ENCODE data around the gene NCK2. TPM values are rescaled to one million over a fixed set of nuclear protein-coding genes. Genes with fewer than 3 reads are reported as not detected.

Gene NCK2
- total and polyA plus RNA-seq, 7 donors = 26.5 to 111 (median 40.1) TPM

DNA sequence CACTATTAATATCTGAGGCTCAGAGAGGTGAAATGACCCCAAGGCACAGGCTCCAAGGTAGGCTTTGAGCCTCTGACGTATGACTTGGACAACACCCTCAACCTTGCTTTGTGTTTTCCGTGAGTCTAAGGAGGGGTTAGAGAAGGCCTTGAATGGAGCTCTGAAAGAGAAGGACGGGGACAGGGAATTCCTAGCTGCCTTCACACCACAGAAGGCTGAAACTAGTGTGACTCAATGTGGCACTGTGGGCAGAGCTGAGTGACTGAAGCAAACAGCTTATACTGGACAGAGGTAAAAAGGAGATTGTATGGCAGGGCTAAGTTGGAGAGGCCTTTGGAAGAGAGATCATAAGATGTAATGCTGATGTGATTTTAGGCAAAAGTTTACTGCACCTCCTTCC lies 3.5 kb upstream of the NCK2 start:
- Histone ChIP-seq H3K4me3 (no peak overlapping the region), H3K9me3 (no peaks in the 10 kb centered on the region), H3K27me3 (ENCODE audit: insufficient read depth in 3 of 3, low read length in 2 of 3) (peaks cover 0 to 2% (median 0%) of the 10 kb centered on the region in 3 donors), H3K27ac (no peak overlapping the region), H3K36me3 (ENCODE audit: insufficient read depth in 1 of 2, low read depth in 1 of 2) (no peaks in the 10 kb centered on the region), H3K4me1 (peaks cover 5% of the 10 kb centered on the region)
- no peak for ATAC-seq
- WGBS, 3 donors = 84 to 91% (median 85%) methylated on average over 3 of the region's 3 CpGs
- intact Hi-C loops (cut with DNase I) = loop anchor here in 1 of 2 donors (10.0 kb wide), 3 partner anchors 166 to 366 kb away; no protein-coding TSS in a partner anchor
- no peak for TF ChIP-seq CTCF (IDR thresholded peaks at IDR 0.05)
- no peak for DNase-seq

DNA sequence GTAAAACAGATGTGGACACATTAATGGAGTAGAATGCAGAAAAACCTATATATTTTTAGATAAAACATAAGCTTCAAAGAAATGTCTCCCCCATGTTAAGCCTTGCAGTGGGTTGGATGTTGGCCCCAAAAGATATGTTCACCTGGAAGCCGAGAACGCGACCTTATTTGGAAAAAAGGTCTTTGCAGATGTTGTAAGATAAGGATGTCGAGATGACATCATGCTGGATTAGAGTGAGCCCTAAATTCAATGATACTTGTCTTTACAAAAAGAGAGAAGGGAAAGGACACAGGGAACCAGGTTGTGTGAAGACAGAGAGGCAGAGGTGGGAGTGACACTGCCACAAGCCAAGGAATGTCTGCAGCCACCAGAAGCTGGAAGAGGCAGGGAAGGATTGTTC lies 3.1 kb upstream of the NCK2 start:
- WGBS, 3 donors = 98 to 100% (median 98%) methylated on average over 4 of the region's 4 CpGs
- H3K27ac ChIP-seq = no peak overlapping the region
- peaks cover 0 to 2% (median 0%) of the 10 kb centered on the region in 3 donors for H3K27me3 ChIP-seq (ENCODE audit: insufficient read depth in 3 of 3, low read length in 2 of 3)
- H3K4me1 ChIP-seq = peaks cover 10% of the 10 kb centered on the region
- no peaks in the 10 kb centered on the region for H3K36me3 ChIP-seq (ENCODE audit: insufficient read depth in 1 of 2, low read depth in 1 of 2)
- DNase-seq = no peak
- H3K9me3 ChIP-seq = no peaks in the 10 kb centered on the region
- intact Hi-C loops (cut with DNase I) = loop anchor here in 1 of 2 donors (10.0 kb wide), 3 partner anchors 167 to 367 kb away; no protein-coding TSS in a partner anchor
- no peak for TF ChIP-seq CTCF (IDR thresholded peaks at IDR 0.05)
- H3K4me3 ChIP-seq = no peak overlapping the region
- no peak for ATAC-seq

DNA sequence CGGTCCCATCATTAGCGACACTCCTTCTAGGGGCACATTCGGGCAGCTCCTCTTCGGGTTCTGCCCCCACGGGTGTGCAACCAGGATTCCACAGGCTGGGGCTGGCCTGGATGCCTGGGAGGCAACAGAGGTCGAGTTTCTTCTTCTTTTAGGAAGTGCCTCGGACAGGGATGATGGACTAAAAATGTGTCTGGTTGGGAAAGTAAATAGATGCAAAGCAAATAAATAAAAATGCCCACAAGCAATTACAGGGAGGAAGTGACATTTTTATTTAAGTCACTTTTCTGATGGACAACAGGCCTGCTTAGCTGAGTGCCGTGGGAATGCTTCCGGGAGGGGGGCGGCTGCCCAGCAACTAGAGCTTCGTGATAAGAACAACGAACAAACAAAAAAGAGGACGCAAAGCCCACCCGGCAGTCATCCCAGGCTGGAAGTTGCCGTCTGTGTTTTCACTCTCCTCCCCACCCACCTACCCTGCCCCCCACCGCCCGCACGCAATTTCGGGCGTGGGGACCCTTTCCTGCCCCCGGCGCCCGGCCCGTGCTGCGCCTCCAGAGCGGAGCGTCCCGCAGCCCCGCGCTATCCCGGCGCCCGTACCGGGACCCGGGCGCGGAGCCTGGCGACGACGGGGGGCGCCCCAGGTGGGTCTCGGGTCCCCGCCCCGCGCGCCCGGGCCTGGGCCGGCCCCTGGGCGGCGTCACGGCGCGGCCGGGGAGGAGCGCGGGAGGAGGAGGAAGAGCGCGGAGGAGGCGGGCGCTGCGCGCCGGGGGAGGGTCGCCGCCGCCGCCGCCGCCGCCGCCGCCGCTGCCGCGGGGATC lies 412 bp upstream of the NCK2 start:
- Histone ChIP-seq H3K4me3 (peak overlapping the region; percentile 81), H3K36me3 (ENCODE audit: insufficient read depth in 1 of 2, low read depth in 1 of 2) (no peaks in the 10 kb centered on the region), H3K27ac (peak overlapping the region; percentile 86), H3K27me3 (ENCODE audit: insufficient read depth in 3 of 3, low read length in 2 of 3) (peaks cover 0 to 2% (median 0%) of the 10 kb centered on the region in 3 donors), H3K9me3 (no peaks in the 10 kb centered on the region), H3K4me1 (peaks cover 36% of the 10 kb centered on the region)
- peak; percentile 65 to 79 for DNase-seq
- intact Hi-C loops (cut with DNase I) = loop anchor here in 1 of 2 donors (10.0 kb wide), 3 partner anchors 169 to 369 kb away; no protein-coding TSS in a partner anchor
- peak; percentile 78 to 85 (median 82) for ATAC-seq
- 1 to 3% (median 2%) methylated on average over 21 to 75 of the region's 75 CpGs for WGBS, 3 donors
- no peak for TF ChIP-seq CTCF (IDR thresholded peaks at IDR 0.05)

DNA sequence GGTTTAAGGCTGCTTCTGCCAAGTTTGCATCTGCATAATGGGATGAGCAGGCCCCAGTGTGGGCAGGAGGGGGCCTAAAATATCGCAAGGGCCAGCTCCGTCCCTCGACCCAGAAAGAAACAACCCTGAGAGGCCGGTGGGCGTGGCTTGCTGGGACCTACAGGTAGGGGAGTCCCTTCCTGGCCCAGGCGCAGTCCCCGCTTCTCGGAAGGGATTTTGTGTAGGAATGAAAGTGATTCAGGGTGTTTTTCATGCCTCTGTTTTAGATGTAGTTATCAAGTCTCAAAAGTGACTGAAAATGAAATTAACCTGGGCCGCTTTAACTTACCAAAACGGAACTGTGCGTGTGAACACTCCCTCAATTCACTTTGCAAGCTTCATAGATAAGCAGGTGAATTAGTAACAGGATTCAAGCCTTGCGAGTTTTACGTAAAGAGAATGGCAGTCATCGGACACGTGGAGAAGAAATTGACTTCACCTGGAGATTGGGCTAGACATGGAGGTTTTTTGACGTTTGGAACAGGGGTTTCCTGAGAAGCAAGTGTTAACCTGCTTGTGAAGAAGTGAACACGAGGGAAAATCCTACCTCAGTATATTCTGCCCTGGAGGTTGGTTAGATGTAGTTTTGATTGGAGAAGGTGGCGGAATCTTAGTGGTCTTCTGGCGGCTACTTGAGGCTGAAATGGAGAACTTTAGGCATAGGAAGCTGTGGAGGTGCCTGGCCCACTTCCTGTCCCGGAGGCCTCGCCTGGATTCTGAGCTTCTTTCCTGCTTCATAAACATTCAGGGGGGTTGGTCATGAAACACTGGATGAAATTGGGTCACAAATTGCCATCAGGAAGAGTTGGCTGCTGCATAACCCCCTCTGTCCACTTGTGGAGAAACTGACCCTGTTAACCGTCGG lies 1.7 kb downstream of the NCK2 start:
- H3K36me3 ChIP-seq (ENCODE audit: insufficient read depth in 1 of 2, low read depth in 1 of 2) = no peaks in the 10 kb centered on the region
- H3K4me1 ChIP-seq = peaks cover 52% of the 10 kb centered on the region
- ATAC-seq = no peak
- intact Hi-C loops (cut with DNase I) = loop anchor here in 1 of 2 donors (10.0 kb wide), 3 partner anchors 172 to 372 kb away; no protein-coding TSS in a partner anchor
- peak overlapping the region; percentile 95 for H3K4me3 ChIP-seq
- no peak for TF ChIP-seq CTCF (IDR thresholded peaks at IDR 0.05)
- H3K27me3 ChIP-seq (ENCODE audit: insufficient read depth in 3 of 3, low read length in 2 of 3) = no peaks in the 10 kb centered on the region
- WGBS, 3 donors = 43 to 58% (median 49%) methylated on average over 23 of the region's 23 CpGs
- H3K9me3 ChIP-seq = no peaks in the 10 kb centered on the region
- peak in 1 of 2 donors; percentile 27 for DNase-seq
- peak overlapping the region; percentile 80 for H3K27ac ChIP-seq

Measured in psoas muscle (tissue), 8 donors.